ENCODE results near the gene C19orf53. TPM values are rescaled to one million over a fixed set of nuclear protein-coding genes. Genes with fewer than 3 reads are reported as not detected.
A peak's percentile ranks its signal among the peaks of the same experiment; 100 is the strongest.

The C19orf53 gene
- total and polyA plus RNA-seq, 9 of the 15 experiments (the other 6 are each of a cell fraction or from before 2014, with no cell fraction given) = 98.5 to 441 (median 164) TPM

GRCh38 chr19:13764101-13764807 is 10.0 kb upstream of the C19orf53 start, which contains the start of gene MRI1 (continued):
- TF ChIP-seq ZBTB11 (CRISPR knock-in tag; IDR thresholded peaks at IDR 0.05) (peak in 1 of 3 experiments; percentile 19; a peak in 1 of 6 replicates), ZHX1 (conservative IDR thresholded peaks at IDR 0.05; ENCODE audit: low read length) (no peak), RBFOX2 (IDR thresholded peaks at IDR 0.05; ENCODE audit: low read depth, low read length) (peak; percentile 74), HDAC2 (IDR thresholded peaks at IDR 0.05) (0 out of 2 replicates have a peak, but pooled peaks have one; percentile 25), POLR2G (IDR thresholded peaks at IDR 0.05; ENCODE audit: low read depth, low read length) (peak; percentile 85), ZNF232 (CRISPR knock-in tag; IDR thresholded peaks at IDR 0.05) (0 out of 2 replicates have a peak, but pooled peaks have one; percentile 35), LARP7 (IDR thresholded peaks at IDR 0.05) (no peak), SRSF9 (IDR thresholded peaks at IDR 0.05; ENCODE audit: borderline replicate concordance, low read depth, low read length) (no peak), KDM5B (IDR thresholded peaks at IDR 0.05; ENCODE audit: insufficient replicate concordance, low read depth, low read length) (peak; percentile 59), BDP1 (IDR thresholded peaks at IDR 0.05; ENCODE audit: insufficient read depth, insufficient read length) (no peak), GABPB1 (CRISPR knock-in tag; IDR thresholded peaks at IDR 0.05) (peak; percentile 35; the same call in 1 of the 2 replicates), ZBTB33 (CRISPR knock-in tag; IDR thresholded peaks at IDR 0.05) (peak; percentile 24; the same call in 1 of the 2 replicates), GTF2A2 (tag; IDR thresholded peaks at IDR 0.05) (no peak), ARID3B (CRISPR knock-in tag; IDR thresholded peaks at IDR 0.05; ENCODE audit: borderline replicate concordance) (no peak), TEAD1 (CRISPR knock-in tag; IDR thresholded peaks at IDR 0.05) (0 out of 4 replicates have a peak, but pooled peaks of 1 of the 2 experiments have one; percentile 43)

All from K562 (cell line).